HepG2 (cell line): ENCODE measurements around the gene DCAF4L1. TPM values are rescaled to one million over a fixed set of nuclear protein-coding genes. Genes with fewer than 3 reads are reported as not detected.
A peak's percentile ranks its signal among the peaks of the same experiment; 100 is the strongest.

Source experiments
- BRCA1 ChIP-seq: sonication (generic); formaldehyde crosslinking; IDR thresholded peaks from 2 replicates; pipeline ENCODE4 v1.4.0; 2020; ENCODE audit warnings: missing genetic modification reagents
- CAMTA2 ChIP-seq: sonication (generic); formaldehyde crosslinking; IDR thresholded peaks from 2 replicates; pipeline ENCODE4 v1.4.0; 2020; ENCODE audit warnings: mild to moderate bottlenecking, missing genetic modification reagents, borderline replicate concordance
- CCDC6 ChIP-seq: sonication (generic); formaldehyde crosslinking; IDR thresholded peaks from 2 replicates; pipeline ENCODE4 v1.8.1; 2022; ENCODE audit warnings: mild to moderate bottlenecking, missing genetic modification reagents, moderate library complexity
- EEA1 ChIP-seq: sonication (generic); formaldehyde crosslinking; IDR thresholded peaks from 2 replicates; pipeline ENCODE4 v1.5.1; 2020; ENCODE audit warnings: mild to moderate bottlenecking, missing genetic modification reagents, borderline replicate concordance
- ELF3 ChIP-seq: IDR thresholded peaks from 2 replicates; pipeline ENCODE4 v1.6.1; 2016; ENCODE audit warnings: missing genetic modification reagents, missing compliant biosample characterization
- HDAC6 ChIP-seq: fragments of 200-600 bp; sonication (generic); IDR thresholded peaks from 2 replicates; pipeline ENCODE4 v1.7.0; 2017; ENCODE audit warnings: mild to moderate bottlenecking, antibody characterized with exemption, low read length, low read depth
- ISL2 ChIP-seq: sonication (generic); formaldehyde crosslinking; IDR thresholded peaks from 2 replicates; pipeline ENCODE4 v1.5.0; 2020; ENCODE audit warnings: missing genetic modification reagents
- MED13 ChIP-seq: sonication (generic); formaldehyde crosslinking; IDR thresholded peaks from 2 replicates; pipeline ENCODE4 v1.5.0; 2020; ENCODE audit warnings: missing genetic modification reagents
- MTF1 ChIP-seq: sonication (generic); formaldehyde crosslinking; IDR thresholded peaks from 2 replicates; pipeline ENCODE4 v1.5.0; 2020; ENCODE audit warnings: missing genetic modification reagents
- NBN ChIP-seq: fragments of 450-650 bp; conservative IDR thresholded peaks from 2 replicates; pipeline ENCODE4 v1.6.1; 2017
- NFIB ChIP-seq: sonication (generic); formaldehyde crosslinking; IDR thresholded peaks from 2 replicates; pipeline ENCODE4 v1.9.0; 2021; ENCODE audit warnings: missing genetic modification reagents, mild to moderate bottlenecking, borderline replicate concordance
- SALL1 ChIP-seq: sonication (generic); formaldehyde crosslinking; IDR thresholded peaks from 2 replicates; pipeline ENCODE4 v1.8.0; 2022; ENCODE audit warnings: mild to moderate bottlenecking, missing genetic modification reagents
- SNAPC2 ChIP-seq: sonication (generic); formaldehyde crosslinking; IDR thresholded peaks from 2 replicates; pipeline ENCODE4 v1.8.1; 2022; ENCODE audit warnings: mild to moderate bottlenecking, missing genetic modification reagents
- ZMAT3 ChIP-seq: sonication (generic); formaldehyde crosslinking; conservative IDR thresholded peaks from 2 replicates; pipeline ENCODE4 v1.7.0; 2021; ENCODE audit warnings: missing genetic modification reagents
- ZNF136 ChIP-seq: sonication (generic); formaldehyde crosslinking; IDR thresholded peaks from 2 replicates; pipeline ENCODE4 v1.8.1; 2022; ENCODE audit warnings: low read depth, mild to moderate bottlenecking, moderate library complexity, missing genetic modification reagents
- ZNF224 ChIP-seq: sonication (generic); formaldehyde crosslinking; IDR thresholded peaks from 2 replicates; pipeline ENCODE4 v1.5.0; 2020; ENCODE audit warnings: mild to moderate bottlenecking, missing genetic modification reagents
- ZNF234 ChIP-seq: sonication (generic); formaldehyde crosslinking; conservative IDR thresholded peaks from 2 replicates; pipeline ENCODE4 v1.5.1; 2020; ENCODE audit warnings: mild to moderate bottlenecking, missing genetic modification reagents
- ZNF256 ChIP-seq: sonication (generic); formaldehyde crosslinking; conservative IDR thresholded peaks from 2 replicates; pipeline ENCODE4 v1.4.0; 2020; ENCODE audit warnings: missing genetic modification reagents
- ZNF3 ChIP-seq: IDR thresholded peaks from 2 replicates; pipeline ENCODE4 v1.7.0; 2017; ENCODE audit warnings: inconsistent platforms
- ZNF841 ChIP-seq: sonication (generic); formaldehyde crosslinking; IDR thresholded peaks from 2 replicates; pipeline ENCODE4 v1.8.1; 2023; ENCODE audit warnings: missing genetic modification reagents, borderline replicate concordance
- ZSCAN21 ChIP-seq: sonication (generic); formaldehyde crosslinking; IDR thresholded peaks from 2 replicates; pipeline ENCODE4 v1.8.0; 2022; ENCODE audit warnings: mild to moderate bottlenecking, missing genetic modification reagents, moderate library complexity, borderline replicate concordance
- polyA plus RNA-seq, 8 experiments: library from polyadenylated mRNA; depleted of rRNA in 3 of 8; stranded (reverse) in 7 of 8; unstranded in 1 of 8; fragments of >200 nt; fragmentation: Illumina TruSeq in 4 of 8; extraction: Trizol in 4 of 8; gene quantifications; 2 replicates each; pipeline versions ENCODE4 v1.2.1 to v1.2.3, GENCODE V29; 2011 to 2016; ENCODE audit warnings: low read depth in 4 of 8, missing spikeins in 1 of 8, mixed read lengths in 1 of 8; ENCODE audit not compliant: insufficient read depth in 1 of 8
- total RNA-seq, 5 experiments: library from RNA; depleted of rRNA; stranded (reverse); fragments of >200 nt; fragmentation: Illumina TruSeq; extraction: Trizol; gene quantifications; 2 replicates each; pipeline ENCODE4 v1.2.3, GENCODE V29; 2016; ENCODE audit warnings: low read depth in 1 of 5
- TF ChIP-seq, protein P1 (sequence below): sonication (generic); formaldehyde crosslinking; IDR thresholded peaks from 2 replicates; pipeline ENCODE4 v1.5.1; 2020; ENCODE audit warnings: missing genetic modification reagents, mild to moderate bottlenecking, borderline replicate concordance
- TF ChIP-seq, protein P2 (sequence below): sonication (generic); formaldehyde crosslinking; IDR thresholded peaks from 2 replicates; pipeline ENCODE4 v1.5.0; 2020; ENCODE audit warnings: missing genetic modification reagents
- TF ChIP-seq, protein P3 (sequence below): sonication (generic); formaldehyde crosslinking; IDR thresholded peaks from 2 replicates; pipeline ENCODE4 v1.4.0; 2020; ENCODE audit warnings: missing genetic modification reagents
- TF ChIP-seq, protein P4 (sequence below): sonication (generic); formaldehyde crosslinking; IDR thresholded peaks from 2 replicates; pipeline ENCODE4 v1.4.0; 2020; ENCODE audit warnings: low read depth, mild to moderate bottlenecking, missing genetic modification reagents

Gene DCAF4L1
- total and polyA plus RNA-seq, 2 of the 13 experiments (the other 11 are each of a cell fraction or from before 2014, with no cell fraction given), result 0.05 to 0.09 TPM

DNA sequence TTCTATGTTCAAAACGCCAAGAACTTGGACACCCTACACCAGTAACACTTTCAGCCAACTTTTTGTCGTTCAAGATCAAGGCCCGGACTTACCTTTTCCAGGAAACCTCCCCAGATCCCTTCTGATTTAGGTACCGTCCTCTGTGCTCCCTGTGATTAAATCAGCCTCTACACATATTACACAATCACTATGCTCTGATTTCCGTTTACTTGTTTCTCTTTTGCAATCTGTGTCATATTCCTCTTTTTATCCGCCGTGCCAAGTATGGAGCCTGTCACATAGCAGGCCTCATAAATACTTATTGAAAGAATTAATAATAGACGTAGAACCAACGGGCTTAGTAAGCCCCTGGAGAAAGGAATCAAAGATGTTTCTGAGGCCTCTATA is 47.0 kb upstream of the DCAF4L1 start (continued):
- TF ChIP-seq ELF3 (no peak), MED13 (CRISPR knock-in tag) (0 out of 2 replicates have a peak, but pooled peaks have one; percentile 17), SNAPC2 (CRISPR knock-in tag) (no peak), ZMAT3 (CRISPR knock-in tag) (0 out of 2 replicates have a peak, but pooled peaks have one; percentile 27), ISL2 (CRISPR knock-in tag) (peak; percentile 21; the same call in 1 of the 2 replicates), NFIB (CRISPR knock-in tag) (no peak), HDAC6 (no peak), SALL1 (CRISPR knock-in tag) (no peak), NBN (no peak), ZSCAN21 (CRISPR knock-in tag) (no peak), ZNF224 (0 out of 2 replicates have a peak, but pooled peaks have one; percentile 33), EEA1 (no peak), ZNF841 (CRISPR knock-in tag) (no peak), ZNF136 (CRISPR knock-in tag) (no peak), ZNF3 (CRISPR knock-in tag) (no peak), ZNF256 (CRISPR knock-in tag) (no peak), MTF1 (CRISPR knock-in tag) (no peak), ZNF234 (CRISPR knock-in tag) (no peak), CAMTA2 (CRISPR knock-in tag) (no peak), CCDC6 (CRISPR knock-in tag) (no peak), BRCA1 (CRISPR knock-in tag) (peak; percentile 23; the same call in 1 of the 2 replicates)
- TF ChIP-seq, protein P1, sequence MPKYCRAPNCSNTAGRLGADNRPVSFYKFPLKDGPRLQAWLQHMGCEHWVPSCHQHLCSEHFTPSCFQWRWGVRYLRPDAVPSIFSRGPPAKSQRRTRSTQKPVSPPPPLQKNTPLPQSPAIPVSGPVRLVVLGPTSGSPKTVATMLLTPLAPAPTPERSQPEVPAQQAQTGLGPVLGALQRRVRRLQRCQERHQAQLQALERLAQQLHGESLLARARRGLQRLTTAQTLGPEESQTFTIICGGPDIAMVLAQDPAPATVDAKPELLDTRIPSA (CRISPR knock-in tag), result no peak
- TF ChIP-seq, protein P2, sequence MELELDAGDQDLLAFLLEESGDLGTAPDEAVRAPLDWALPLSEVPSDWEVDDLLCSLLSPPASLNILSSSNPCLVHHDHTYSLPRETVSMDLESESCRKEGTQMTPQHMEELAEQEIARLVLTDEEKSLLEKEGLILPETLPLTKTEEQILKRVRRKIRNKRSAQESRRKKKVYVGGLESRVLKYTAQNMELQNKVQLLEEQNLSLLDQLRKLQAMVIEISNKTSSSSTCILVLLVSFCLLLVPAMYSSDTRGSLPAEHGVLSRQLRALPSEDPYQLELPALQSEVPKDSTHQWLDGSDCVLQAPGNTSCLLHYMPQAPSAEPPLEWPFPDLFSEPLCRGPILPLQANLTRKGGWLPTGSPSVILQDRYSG, result 0 out of 2 replicates have a peak, but pooled peaks have one; percentile 28
- TF ChIP-seq, protein P3, sequence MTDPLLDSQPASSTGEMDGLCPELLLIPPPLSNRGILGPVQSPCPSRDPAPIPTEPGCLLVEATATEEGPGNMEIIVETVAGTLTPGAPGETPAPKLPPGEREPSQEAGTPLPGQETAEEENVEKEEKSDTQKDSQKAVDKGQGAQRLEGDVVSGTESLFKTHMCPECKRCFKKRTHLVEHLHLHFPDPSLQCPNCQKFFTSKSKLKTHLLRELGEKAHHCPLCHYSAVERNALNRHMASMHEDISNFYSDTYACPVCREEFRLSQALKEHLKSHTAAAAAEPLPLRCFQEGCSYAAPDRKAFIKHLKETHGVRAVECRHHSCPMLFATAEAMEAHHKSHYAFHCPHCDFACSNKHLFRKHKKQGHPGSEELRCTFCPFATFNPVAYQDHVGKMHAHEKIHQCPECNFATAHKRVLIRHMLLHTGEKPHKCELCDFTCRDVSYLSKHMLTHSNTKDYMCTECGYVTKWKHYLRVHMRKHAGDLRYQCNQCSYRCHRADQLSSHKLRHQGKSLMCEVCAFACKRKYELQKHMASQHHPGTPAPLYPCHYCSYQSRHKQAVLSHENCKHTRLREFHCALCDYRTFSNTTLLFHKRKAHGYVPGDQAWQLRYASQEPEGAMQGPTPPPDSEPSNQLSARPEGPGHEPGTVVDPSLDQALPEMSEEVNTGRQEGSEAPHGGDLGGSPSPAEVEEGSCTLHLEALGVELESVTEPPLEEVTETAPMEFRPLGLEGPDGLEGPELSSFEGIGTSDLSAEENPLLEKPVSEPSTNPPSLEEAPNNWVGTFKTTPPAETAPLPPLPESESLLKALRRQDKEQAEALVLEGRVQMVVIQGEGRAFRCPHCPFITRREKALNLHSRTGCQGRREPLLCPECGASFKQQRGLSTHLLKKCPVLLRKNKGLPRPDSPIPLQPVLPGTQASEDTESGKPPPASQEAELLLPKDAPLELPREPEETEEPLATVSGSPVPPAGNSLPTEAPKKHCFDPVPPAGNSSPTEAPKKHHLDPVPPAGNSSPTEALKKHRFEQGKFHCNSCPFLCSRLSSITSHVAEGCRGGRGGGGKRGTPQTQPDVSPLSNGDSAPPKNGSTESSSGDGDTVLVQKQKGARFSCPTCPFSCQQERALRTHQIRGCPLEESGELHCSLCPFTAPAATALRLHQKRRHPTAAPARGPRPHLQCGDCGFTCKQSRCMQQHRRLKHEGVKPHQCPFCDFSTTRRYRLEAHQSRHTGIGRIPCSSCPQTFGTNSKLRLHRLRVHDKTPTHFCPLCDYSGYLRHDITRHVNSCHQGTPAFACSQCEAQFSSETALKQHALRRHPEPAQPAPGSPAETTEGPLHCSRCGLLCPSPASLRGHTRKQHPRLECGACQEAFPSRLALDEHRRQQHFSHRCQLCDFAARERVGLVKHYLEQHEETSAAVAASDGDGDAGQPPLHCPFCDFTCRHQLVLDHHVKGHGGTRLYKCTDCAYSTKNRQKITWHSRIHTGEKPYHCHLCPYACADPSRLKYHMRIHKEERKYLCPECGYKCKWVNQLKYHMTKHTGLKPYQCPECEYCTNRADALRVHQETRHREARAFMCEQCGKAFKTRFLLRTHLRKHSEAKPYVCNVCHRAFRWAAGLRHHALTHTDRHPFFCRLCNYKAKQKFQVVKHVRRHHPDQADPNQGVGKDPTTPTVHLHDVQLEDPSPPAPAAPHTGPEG (CRISPR knock-in tag), result peak; percentile 35; the same call in 1 of the 2 replicates
- TF ChIP-seq, protein P4, sequence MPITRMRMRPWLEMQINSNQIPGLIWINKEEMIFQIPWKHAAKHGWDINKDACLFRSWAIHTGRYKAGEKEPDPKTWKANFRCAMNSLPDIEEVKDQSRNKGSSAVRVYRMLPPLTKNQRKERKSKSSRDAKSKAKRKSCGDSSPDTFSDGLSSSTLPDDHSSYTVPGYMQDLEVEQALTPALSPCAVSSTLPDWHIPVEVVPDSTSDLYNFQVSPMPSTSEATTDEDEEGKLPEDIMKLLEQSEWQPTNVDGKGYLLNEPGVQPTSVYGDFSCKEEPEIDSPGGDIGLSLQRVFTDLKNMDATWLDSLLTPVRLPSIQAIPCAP, result no peak
